K562 (cell line): ENCODE data around the gene NEB. TPM values are rescaled to one million over a fixed set of nuclear protein-coding genes. Genes with fewer than 3 reads are reported as not detected.

Source experiments
- HNRNPLL ChIP-seq: fragments of 200-400 bp; formaldehyde crosslinking; IDR thresholded peaks from 2 replicates; pipeline ENCODE4 v1.6.1; 2017; ENCODE audit warnings: low read length, low read depth, mild to moderate bottlenecking; ENCODE audit not compliant: poor library complexity, severe bottlenecking
- MNT ChIP-seq, 2 experiments: fragments of 450-650 bp; conservative IDR thresholded peaks; 2 replicates each; pipeline ENCODE4 v1.6.1; 2017; ENCODE audit warnings: mild to moderate bottlenecking in 2 of 2, moderate library complexity in 2 of 2
- NUFIP1 ChIP-seq: fragments of 450-650 bp; IDR thresholded peaks from 2 replicates; pipeline ENCODE4 v1.6.1; 2018; ENCODE audit not compliant: partially characterized antibody
- PPARD ChIP-seq: fragments of 250-450 bp; sonication (Bioruptor Pico); IDR thresholded peaks from 2 replicates; pipeline ENCODE4 v1.8.0; 2022; ENCODE audit warnings: inconsistent platforms, mild to moderate bottlenecking, moderate library complexity
- PRMT5 ChIP-seq: sonication (generic); formaldehyde crosslinking; IDR thresholded peaks from 2 replicates; pipeline ENCODE4 v1.5.0; 2020; ENCODE audit warnings: missing genetic modification reagents
- REST ChIP-seq, 2 experiments: fragments of 450-650 bp; formaldehyde crosslinking in 1 of 2; IDR thresholded peaks; 2 replicates each; pipeline versions ENCODE4 v1.4.0 to v1.6.1; 2014 to 2020; ENCODE audit warnings: mild to moderate bottlenecking in 2 of 2, borderline replicate concordance in 1 of 2, low read depth in 1 of 2
- SP1 ChIP-seq: sonication (generic); formaldehyde crosslinking; IDR thresholded peaks from 2 replicates; pipeline ENCODE4 v1.8.1; 2022; ENCODE audit warnings: mild to moderate bottlenecking, missing genetic modification reagents
- ZNF592 ChIP-seq: fragments of 450-650 bp; IDR thresholded peaks from 2 replicates; pipeline ENCODE4 v1.6.1; 2017; ENCODE audit warnings: antibody characterized with exemption, mild to moderate bottlenecking
- polyA plus RNA-seq, 8 experiments: library from polyadenylated mRNA; depleted of rRNA in 4 of 8; stranded (reverse) in 5 of 8; unstranded in 3 of 8; fragments of >200 nt; fragmentation: Nextera tagmentation in 2 of 8; fragmentation: Illumina TruSeq in 1 of 8; extraction: Ambion mirVana in 2 of 8; extraction: Trizol in 1 of 8; gene quantifications; 2 replicates each; pipeline versions ENCODE4 v1.2.1 to v1.2.3, GENCODE V29; 2011 to 2014; ENCODE audit warnings: inconsistent platforms in 1 of 8, missing spikeins in 1 of 8
- total RNA-seq, 7 experiments: library from RNA; depleted of rRNA in 6 of 7; stranded (reverse); fragments of >200 nt in 6 of 7; fragmentation: Illumina TruSeq in 2 of 7; extraction: Trizol in 2 of 7; gene quantifications; 2 replicates each; pipeline versions ENCODE4 v1.2.1 to v1.2.3, GENCODE V29; 2011 to 2021; ENCODE audit warnings: low replicate concordance in 1 of 7

NEB gene
- total and polyA plus RNA-seq, 9 of the 15 experiments (the other 6 are each of a cell fraction or from before 2014, with no cell fraction given) = 1.7 to 3.8 (median 2.9) TPM

GRCh38 chr2:151777487-151777886 is 43.2 kb upstream of the NEB start (continued):
- peak; percentile 14; the same call in 1 of the 2 replicates for TF ChIP-seq REST (IDR thresholded peaks at IDR 0.05; ENCODE audit: borderline replicate concordance)
- no peak for TF ChIP-seq REST (CRISPR knock-in tag; IDR thresholded peaks at IDR 0.05; ENCODE audit: low read depth)
- TF ChIP-seq PPARD (CRISPR knock-in tag) = no peak
- TF ChIP-seq SP1 (CRISPR knock-in tag) = 0 out of 2 replicates have a peak, but pooled peaks have one; percentile 23
- TF ChIP-seq NUFIP1 = no peak
- no peak for TF ChIP-seq PRMT5 (CRISPR knock-in tag)
- TF ChIP-seq ZNF592 = 0 out of 2 replicates have a peak, but pooled peaks have one; percentile 30
- no peak for TF ChIP-seq HNRNPLL
- TF ChIP-seq MNT (conservative IDR thresholded peaks at IDR 0.05) = no peak
